GM19455 (cell line): Measurements from ENCODE around the gene ZNF638.

ENCODE experiments used
- ATAC-seq: cut with Tn5 transposase; IDR thresholded peaks from one replicate; pipeline ENCODE4 v1.9.1; 2021; ENCODE audit not compliant: unreplicated experiment

The ZNF638 gene

DNA sequence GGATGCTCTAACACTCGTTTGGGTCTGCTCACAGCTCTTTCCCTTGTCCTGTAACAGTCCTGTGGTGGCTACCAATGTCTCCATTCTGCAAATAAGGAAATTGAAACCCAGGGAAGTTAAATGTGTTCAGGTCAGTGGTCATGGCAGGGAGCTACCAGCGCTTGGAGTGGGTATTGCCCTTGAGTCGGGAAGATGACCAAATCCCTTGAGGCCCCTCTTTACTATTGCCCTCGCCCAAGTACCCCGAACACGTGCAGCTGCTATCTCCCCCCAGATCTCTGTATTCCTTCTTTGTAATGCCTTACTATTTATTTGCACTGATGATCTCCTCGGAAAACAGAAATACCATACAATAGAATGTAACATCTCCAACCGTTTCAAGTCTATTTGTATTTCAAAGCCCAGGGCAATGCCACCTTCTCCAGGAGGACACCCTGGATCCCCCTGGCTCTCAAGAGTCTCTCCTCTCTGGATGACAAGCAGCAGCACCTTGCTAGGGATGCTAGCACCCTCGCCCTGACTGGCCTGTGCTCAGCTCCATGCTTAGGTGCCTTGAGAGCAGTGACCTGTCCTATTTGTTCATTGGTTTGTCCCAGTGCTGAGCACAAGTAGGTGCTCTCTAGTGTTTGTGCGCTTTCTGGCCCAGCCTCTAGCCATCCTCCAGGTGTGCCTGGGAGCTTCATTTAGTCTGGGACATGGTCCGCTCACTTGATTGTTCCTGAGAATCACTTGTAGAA lies 136.9 kb downstream of the ZNF638 start:
- no peak for ATAC-seq

- no peak for ATAC-seq
Measured at GRCh38 chr2:71469403-71470398, 138.1 kb downstream of the ZNF638 start.

DNA sequence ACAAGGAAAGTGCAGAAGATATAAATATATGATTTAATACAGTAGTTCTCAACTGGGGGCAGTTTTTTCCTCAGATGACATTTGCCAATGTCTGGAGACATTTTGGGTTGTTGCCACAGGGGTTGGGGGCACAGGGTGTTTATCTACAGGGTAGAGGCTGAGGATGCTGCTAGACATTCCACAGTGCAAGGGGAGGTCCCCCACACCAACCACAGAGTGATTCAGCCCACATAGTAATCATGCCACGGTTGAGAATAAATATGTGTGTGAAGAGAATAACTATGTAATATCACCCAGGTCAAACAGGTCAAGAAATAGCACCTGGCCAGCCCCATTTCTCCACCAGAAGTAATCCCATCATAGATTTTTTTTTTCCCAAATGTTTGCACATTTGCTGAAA lies 139.7 kb downstream of the ZNF638 start:
- ATAC-seq: no peak

DNA sequence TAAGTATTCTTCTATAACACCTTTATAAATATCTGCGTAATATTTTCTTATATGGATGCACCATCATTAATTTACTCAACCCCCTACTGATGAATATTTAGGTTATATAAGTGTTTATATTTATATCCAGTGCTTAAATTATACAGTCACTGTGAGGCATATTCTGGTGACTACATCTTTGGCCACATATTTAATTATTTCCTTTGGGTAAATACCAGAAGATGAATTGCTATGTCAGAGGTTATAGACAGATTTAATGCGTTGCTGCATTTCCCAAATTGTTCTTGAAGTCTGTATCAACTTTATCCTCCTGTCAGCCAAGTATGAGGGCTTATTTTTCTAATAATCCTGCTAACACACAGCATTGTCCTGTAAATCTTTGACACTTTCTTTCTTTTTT lies 140.4 kb downstream of the ZNF638 start:
- ATAC-seq: no peak

DNA sequence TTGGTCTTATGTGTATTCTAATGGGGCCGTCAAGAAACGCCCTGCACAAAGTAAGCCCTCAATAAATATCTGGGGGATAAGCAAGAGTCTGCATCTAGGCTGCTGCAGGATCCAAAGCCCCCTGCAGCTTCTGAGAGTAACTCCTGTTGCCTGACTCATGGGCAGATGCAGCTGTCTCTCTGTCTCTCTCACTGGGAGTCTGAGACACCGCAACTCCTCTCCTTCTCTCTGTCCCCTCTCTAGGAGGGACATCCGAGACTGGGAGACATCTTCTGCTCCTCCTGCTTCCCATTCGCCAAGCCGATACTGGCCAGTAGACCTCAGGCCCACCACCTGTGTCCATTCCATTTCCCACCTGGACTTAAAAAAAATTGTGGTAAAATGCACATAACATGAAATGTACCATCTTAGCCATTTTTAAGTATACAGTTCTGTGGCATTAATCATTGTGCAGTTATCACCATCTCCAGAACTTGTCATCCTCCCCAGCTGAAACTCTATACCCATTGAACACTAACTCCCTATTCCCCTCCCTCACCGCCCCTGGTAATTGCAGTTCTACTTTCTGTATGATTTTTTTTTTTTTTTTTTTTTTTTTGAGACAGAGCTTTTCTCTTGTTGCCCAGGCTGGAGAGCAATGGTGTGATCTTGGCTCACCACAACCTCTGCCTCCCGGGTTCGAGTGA lies 141.9 kb downstream of the ZNF638 start:
- no peak for ATAC-seq

DNA sequence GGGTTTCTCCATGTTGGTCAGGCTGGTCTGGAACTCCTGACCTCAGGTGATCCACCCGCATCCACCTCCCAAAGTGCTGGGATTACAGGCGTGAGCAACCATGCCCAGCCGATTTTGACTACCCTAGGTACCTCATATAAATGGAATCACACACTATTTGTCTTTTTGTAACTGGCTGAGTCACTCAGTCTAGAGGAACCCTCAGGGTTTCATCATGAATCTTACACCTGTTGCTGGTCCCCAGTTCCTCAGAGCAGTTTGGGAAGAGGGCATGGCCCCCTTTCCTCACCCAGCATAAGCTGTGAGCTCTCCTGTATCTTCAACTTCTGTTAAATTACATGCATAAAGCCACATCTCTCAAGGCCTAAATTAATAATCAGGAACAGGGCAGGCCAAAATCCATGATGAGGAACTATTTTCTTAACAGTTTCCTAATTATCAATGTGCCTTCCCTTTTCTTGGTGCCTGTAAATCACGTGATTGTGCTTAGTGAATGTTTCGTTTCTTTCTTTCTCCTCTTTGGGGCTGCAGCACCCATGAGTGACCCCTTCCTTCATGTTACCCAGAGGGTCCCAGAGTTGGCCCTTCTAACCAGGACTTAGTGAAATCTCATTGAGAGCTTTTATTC lies 142.6 kb downstream of the ZNF638 start:
- no peak for ATAC-seq

- no peak for ATAC-seq
Measured at GRCh38 chr2:71474744-71475397, 143.3 kb downstream of the ZNF638 start.

DNA sequence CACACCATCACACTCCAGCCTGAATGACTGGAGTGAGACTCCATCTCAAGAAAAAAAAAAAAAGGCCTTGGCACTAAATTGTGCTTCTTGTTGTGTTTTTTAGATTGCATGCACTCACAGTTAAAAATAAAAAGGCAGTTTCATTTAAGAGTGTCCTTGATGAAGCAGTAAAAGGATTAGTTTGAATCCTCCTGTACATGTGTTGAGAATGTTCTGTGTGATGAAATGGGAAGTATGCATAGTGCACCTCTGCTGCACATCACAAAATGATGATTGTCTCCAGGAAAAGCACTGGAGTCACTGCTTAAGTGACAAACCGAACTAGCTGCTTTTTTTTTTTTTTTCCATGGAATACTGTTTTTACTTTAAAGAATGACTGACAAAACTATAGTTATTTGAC lies 144.9 kb downstream of the ZNF638 start:
- ATAC-seq: no peak

DNA sequence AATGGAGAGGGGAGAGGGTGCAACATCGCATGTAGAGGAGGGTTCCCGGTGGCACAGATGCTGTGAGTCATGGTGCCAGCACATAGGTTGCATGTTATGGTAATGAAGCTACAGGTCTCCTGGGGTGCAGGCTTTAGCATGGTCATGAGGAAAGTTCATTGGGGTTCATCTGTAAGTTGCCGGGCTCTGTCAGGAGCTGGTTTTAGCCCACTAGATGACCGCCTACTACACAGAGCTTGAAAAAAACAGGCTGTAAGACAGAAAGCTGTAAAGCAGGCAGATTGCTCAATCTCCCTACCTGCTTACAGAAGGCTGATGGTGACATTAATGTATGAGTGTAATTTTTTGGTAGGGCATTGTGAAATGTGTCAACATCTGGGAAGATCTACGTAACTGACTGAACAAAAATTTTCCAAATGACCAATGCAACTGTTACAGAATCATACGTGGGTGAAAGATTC lies 145.7 kb downstream of the ZNF638 start:
- no peak for ATAC-seq

DNA sequence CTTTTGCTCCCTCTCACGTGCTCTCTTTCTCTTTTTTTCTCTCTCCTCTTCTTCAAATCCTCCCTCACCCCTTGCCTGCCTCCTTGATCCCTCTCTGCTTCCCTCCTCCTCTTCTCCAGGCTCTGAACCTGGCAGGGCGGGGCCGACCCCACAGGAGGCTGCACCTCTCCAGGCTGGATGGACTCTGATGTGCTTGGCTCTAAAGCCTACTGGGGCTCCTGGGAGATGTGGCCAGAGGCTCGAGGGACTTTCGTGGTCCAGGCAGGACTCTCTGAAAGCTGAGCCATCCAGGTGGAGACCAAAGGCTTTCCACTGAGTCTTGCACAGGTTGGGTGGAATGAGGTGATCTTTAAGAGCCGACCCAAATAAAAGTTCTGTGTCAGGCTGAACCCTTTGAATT lies 147.2 kb downstream of the ZNF638 start:
- ATAC-seq: no peak

- no peak for ATAC-seq
Measured at GRCh38 chr2:71479261-71479660, 147.7 kb downstream of the ZNF638 start.

GRCh38 chr2:71481111-71481510 lies 149.5 kb downstream of the ZNF638 start:
- no peak for ATAC-seq

- no peak for ATAC-seq
Measured at GRCh38 chr2:71482055-71482454, 150.5 kb downstream of the ZNF638 start.

DNA sequence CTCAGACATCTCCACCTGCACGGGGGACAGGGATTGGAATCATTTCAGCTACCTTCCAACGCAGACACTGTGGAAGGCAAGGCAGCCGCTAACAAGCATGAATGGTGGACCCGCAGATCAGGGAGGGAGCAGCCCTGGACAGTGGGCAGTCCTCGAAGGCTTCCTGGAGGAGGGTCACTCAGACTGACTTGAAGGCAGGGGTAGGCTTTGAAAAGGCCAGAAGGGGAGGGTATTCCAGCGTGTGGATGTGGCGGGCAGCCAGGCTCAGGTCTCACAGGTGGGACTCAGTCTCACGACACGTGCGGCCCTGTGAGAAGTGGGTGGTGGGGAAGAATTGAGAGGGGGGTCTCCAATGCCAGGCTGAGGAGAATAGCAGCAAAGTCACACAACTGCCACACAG lies 151.7 kb downstream of the ZNF638 start:
- ATAC-seq: no peak

- ATAC-seq: no peak
Measured at GRCh38 chr2:71484354-71484753, 152.8 kb downstream of the ZNF638 start.
